Renal pelvis (tissue), 4 donors: ENCODE measurements around the gene KCTD19. TPM values are rescaled to one million over a fixed set of nuclear protein-coding genes. Genes with fewer than 3 reads are reported as not detected.

Experiments
- DNase-seq: peaks from one replicate; pipeline ENCODE4 v3.0.0-alpha.2; 2013
- polyA plus RNA-seq, 3 donors: library from polyadenylated mRNA; unstranded; fragments of 120-200 nt; gene quantifications; one replicate each; pipeline ENCODE4 v1.2.1, GENCODE V29; 2013; ENCODE audit not compliant: insufficient read length in 3 of 3

The KCTD19 gene
- polyA plus RNA-seq, 3 donors, result 1.1 to 3.1 (median 2.9) TPM

DNA sequence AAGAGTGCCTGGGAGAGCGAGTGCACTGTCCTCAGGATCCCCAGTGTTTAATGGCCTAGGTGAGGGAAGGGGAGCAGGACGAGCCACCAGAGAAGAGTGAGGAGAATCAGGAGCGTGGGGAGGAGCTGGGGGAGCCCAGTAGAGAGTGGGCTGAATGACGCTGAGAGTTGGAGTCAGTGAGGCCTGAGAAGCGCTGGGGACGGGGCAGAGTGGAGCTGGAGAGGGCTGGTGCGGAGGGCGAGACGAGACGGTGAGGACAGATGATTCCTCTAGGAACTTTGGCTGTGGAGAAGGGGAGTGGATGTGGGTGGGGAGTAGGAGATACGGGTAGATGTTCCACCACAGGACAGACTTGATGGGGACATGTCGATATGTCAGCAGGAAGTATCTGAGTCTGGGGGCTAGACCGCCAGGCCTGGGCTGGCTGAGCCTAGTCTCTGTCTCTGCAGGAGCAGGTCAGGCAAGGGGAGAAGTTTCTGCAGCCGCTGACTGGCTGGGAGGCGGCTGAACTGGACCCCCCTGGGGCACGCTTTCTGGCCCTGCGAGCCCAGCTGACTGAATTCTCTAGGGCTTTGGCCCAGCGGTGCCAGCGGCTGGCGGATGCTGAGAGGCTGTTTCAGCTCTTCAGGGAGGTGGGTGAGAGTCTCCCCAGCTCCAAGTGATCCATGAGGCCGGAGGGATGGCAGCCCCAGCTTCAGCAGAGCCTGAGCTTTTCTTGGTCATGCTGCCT, 42.5 kb downstream of the KCTD19 start:
- no peak for DNase-seq

DNA sequence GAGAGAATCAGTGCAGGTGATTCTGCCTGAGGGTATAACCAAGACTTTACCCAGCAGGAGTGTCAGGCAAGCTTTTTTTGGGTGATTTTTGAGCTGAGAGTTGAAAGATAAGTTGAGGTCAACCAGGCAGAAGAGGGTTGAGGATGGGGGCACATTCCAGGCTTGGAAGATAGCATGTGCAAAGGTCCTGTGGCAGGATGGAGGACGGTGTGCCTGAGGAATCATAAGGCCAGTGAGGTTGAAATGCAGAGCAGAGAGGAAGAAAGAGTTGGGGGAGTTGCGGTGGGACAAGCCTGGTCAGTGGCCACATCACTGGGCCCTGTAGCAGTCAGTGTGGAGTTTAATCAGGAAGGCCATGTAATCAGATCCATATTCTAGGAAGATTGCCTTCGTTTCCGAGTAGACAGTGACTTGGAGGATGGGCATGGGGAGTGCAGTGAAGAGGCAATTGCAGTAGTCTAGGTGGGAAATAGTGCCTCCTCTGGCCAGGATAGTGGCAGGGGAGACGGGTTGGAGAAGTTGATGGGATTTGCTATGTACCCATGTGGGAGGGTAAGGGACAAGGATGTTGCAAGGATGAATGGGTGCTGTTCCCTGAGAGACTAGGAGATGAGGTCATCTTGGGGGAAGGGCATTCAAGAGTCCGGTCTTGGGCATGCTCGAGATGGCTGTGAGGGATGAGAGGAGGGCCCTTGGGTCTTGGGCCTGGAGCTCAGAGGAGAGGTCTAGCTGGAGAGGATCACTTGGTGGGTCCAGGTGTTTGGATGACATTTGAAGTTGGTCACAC, 43.3 kb downstream of the KCTD19 start:
- no peak for DNase-seq

DNA sequence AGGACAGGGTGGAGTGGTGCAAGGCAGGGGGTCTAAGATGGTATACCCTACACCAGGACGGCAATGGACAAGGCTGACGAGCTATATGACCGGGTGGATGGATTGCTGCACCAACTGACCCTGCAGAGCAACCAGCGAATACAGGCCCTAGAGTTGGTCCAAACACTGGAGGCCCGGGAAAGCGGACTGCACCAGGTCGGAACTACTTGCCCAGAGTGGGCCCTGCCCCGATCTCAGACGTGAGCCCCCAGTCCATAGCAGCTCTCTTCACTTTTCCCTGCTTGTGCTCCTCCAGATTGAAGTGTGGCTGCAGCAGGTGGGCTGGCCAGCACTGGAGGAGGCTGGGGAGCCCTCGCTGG, 44.1 kb downstream of the KCTD19 start:
- no peak for DNase-seq

GRCh38 chr16:67281536-67282446, 44.8 kb downstream of the KCTD19 start:
- no peak for DNase-seq

- no peak for DNase-seq
Observed at GRCh38 chr16:67280090-67281015, 46.2 kb downstream of the KCTD19 start.

- peak; percentile 69 for DNase-seq
Observed at GRCh38 chr16:67279296-67280089, 47.0 kb downstream of the KCTD19 start, which contains the start of gene PLEKHG4. Gene PLEKHG4 (plus strand): TSS chr16:67279532. CDS start chr16:67280045, 513 bp downstream.

- DNase-seq, result no peak
Observed at GRCh38 chr16:67278773-67279295, 47.7 kb downstream of the KCTD19 start.

DNA sequence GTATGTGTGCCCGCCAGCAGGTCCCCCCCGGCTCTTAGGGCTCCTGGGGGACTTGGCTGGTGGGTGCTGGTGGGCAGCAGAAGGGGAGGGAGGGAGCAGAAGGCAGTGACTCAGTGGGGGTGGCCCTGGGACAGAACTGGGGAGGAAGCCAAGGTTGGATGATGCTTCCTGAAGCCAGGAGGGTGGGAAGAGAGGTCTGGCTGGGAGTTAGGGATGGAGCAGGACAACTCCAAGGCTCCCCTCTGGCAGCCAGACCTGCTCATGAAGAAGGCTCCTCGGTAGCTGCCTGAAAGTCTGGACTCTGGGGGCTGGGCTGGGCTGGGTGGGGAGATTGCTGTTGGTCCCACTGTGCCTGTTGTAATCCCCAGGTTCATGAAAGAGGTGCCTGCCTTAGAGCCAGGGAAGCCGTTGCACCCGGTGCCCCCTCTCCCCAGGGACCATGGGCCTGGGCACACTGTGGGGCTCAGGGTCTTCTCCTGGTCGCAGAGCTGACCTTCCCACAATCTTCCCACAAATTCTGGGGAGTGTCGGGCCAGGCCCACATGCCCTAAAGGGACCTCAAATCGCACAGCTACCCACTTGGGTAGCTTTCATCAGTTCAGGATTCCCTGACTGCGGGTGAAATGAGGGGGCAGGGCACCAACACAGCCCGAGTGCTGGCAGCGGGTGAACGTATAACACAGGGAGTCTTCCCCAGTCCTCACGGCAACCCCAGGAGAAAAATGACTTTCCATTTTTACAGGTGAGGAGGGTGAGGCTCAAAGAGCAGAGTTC, 48.4 kb downstream of the KCTD19 start:
- no peak for DNase-seq

DNA sequence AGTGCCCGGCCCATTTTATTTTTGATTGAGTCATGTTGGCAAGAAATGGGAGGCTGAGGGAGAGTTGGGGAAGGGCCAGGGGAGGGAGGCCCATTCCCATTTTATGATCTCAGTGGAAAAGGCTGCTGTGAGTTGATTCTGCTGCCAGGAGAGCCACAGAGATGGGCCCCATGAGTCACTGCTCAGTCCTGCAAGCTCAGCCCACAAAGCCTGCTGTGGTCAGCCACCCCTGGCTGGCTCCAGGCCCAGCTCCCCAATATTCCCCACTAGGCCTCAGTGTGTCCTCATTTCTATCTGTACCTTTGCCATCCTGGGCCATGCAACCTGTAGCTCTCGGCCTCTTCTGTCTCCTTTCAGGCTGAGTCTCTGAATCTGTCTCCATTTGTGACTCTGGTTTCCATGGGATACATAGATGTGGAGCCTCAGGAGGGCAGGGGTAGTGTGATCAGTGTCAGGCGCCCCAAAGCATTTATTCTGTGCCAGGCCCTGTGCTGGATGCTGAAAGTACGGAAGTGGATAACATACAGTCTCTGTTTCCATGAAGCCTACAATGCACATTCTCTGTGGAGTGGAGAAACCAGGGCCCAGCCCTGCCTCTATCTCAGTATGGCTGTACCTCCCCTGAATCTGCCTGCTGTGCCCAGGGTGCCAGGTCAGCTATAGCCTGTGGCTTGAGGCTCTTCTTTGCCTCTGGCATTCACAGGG, 49.1 kb downstream of the KCTD19 start:
- DNase-seq, result no peak

- DNase-seq, result no peak
Observed at GRCh38 chr16:67275321-67275720, 51.2 kb downstream of the KCTD19 start.

- no peak for DNase-seq
Observed at GRCh38 chr16:67271446-67271845, 55.1 kb downstream of the KCTD19 start.

DNA sequence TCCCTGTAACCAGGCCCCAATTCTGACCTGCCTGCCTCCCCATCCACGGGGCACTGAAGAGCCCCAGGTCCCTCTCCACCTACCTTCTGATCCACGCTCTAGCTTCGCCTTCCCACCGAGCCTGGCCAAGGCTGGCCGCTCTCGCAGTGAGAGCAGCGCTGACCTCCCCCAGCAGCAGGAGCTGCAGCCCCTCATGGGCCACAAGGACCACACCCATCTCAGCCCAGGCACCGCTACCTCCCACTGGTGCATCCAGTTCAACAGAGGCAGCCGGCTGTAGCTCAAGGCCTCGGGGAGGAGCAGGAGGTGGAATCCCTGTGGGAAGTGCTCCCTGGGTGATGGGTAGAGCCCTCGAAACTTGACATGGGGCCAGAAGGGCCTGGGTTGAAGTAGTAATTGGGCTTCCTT, 55.6 kb downstream of the KCTD19 start:
- no peak for DNase-seq

DNA sequence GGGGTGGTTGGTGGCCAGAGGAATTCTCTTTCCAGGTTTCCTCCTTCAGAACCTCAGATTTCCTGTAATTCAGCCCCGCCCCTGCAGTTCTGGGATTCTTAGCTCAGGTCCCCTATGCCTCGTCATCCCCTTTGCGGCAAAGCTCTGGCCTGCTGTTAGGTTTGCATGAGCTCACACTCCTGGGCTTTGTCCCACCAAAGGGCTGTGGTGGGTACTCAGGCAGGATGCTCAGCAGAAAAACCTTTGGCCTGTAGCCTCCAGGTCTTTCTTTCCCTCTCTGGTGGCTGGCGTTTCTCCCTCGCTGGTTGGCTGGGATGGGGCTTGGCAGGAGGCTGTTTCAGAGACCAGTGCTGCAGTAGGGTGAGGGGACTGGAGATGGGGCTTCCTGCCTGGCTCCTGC, 56.8 kb downstream of the KCTD19 start:
- DNase-seq, result no peak

DNA sequence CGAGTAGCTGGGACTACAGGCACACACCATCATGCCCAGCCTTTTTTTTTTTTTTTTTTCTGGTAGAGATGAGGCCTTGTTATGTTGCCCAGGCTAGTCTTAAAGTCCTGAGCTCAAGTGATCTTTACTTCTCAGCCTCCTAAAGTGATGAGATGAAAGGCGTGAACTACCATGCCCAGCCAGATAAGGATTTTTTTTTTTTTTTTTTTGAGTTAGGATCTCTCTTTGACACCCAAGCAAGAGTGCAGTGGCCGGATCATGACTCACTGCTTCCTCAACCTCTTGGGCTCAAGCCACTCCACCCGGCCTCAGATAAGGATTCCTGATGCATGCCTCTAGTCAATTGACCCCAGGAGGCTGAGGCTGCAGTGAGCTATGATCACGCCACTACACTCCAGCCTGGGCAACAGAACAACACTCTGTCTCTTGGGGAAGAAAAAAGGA, 58.4 kb downstream of the KCTD19 start:
- no peak for DNase-seq

DNA sequence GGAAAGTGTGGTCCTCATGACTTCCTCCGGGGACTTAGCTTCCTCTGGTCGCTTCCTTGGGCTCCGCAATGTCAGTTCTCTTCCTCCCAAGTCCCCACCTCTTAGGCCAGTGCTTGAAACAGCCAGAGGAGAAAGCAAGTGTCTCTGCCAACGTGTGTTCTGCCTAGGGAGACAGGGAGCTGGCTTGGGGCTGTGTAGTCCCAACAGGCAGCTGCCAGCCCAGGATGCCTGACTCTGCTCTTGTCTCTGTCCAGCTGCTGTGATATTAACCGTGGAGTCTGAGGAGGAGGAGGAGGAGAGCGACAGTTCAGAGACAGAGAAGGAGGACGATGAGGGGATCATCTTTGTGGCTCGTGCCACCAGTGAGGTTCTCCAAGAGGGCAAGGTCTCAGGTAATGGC, 60.7 kb downstream of the KCTD19 start:
- DNase-seq, result no peak

DNA sequence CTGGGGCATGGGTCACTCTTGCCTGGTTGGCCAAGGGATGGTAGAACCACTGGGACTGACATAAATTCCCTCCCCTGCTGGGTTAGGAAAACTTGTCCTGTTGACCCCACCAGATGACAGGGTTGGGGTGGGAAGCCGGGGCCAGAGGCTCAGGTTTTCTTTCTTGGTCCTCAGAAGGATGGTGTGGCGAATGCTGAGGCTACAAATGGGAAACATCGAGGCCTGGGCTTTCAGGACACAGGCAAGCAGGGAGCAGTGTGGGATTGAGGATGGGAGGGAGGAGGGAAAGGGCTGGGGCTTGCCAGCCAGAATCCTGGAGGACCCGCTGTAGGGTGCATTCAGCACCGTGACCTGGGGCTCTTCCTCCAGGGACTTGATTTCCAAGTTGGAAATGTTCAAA, 61.7 kb downstream of the KCTD19 start:
- no peak for DNase-seq

GRCh38 chr16:67264277-67264676, 62.3 kb downstream of the KCTD19 start:
- no peak for DNase-seq

DNA sequence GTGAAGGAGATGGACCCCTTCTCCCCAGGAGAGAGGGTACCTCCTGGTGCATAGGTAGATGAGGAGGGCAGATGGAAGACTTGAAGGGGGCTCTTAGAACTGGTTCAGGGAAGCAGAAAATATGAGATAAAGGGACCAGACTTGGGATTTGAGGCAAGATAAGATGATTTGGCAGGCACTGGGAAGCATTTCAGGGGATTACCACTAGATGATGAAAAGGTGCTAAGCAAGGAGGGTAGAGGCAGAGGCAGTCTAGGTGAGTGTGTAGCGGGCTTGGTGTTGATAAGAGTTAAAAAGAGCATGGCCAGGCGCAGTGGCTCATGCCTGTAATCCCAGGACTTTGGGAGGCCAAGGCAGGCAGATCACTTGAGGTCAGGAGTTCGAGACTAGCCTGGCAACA, 63.3 kb downstream of the KCTD19 start:
- DNase-seq, result no peak
